HG03575 (cell line): ENCODE results near the gene SLC6A18.
"Not testable (repeated sequence)": the region's sequence is repeated elsewhere in the genome, so short reads cannot be mapped to it uniquely, and the experiment has no call there.

Source experiments
- ATAC-seq: cut with Tn5 transposase; IDR thresholded peaks from one replicate; pipeline ENCODE4 v1.9.1; 2021; ENCODE audit not compliant: unreplicated experiment, insufficient number of reproducible peaks, low FRiP score; ENCODE audit errors: extremely low read depth

SLC6A18 gene

GRCh38 chr5:1280177-1281037 lies 55.2 kb downstream of the SLC6A18 start:
- no peak for ATAC-seq

- ATAC-seq = no peak
Measured at GRCh38 chr5:1281038-1281882, 56.1 kb downstream of the SLC6A18 start.

GRCh38 chr5:1282131-1282992 lies 57.2 kb downstream of the SLC6A18 start:
- ATAC-seq = no peak

GRCh38 chr5:1282993-1283728 lies 58.0 kb downstream of the SLC6A18 start:
- not testable (repeated sequence) for ATAC-seq

GRCh38 chr5:1283729-1284041 lies 58.5 kb downstream of the SLC6A18 start:
- not testable (repeated sequence) for ATAC-seq

GRCh38 chr5:1284336-1284970 lies 59.3 kb downstream of the SLC6A18 start:
- ATAC-seq = not testable (repeated sequence)

- no peak for ATAC-seq
Measured at GRCh38 chr5:1285141-1285540, 60.0 kb downstream of the SLC6A18 start.

- ATAC-seq = no peak
Measured at GRCh38 chr5:1285883-1286291, 60.7 kb downstream of the SLC6A18 start.

- no peak for ATAC-seq
Measured at GRCh38 chr5:1288439-1289335, 63.5 kb downstream of the SLC6A18 start.

- not testable (repeated sequence) for ATAC-seq
Measured at GRCh38 chr5:1289559-1289958, 64.4 kb downstream of the SLC6A18 start.

- ATAC-seq = not testable (repeated sequence)
Measured at GRCh38 chr5:1290956-1291355, 65.8 kb downstream of the SLC6A18 start.

- no peak for ATAC-seq
Measured at GRCh38 chr5:1291611-1292080, 66.5 kb downstream of the SLC6A18 start.

- no peak for ATAC-seq
Measured at GRCh38 chr5:1292139-1292538, 67.0 kb downstream of the SLC6A18 start.

- ATAC-seq = no peak
Measured at GRCh38 chr5:1292846-1293415, 67.8 kb downstream of the SLC6A18 start.

- ATAC-seq = no peak
Measured at GRCh38 chr5:1293416-1294205, 68.4 kb downstream of the SLC6A18 start.

- no peak for ATAC-seq
Measured at GRCh38 chr5:1294206-1294834, 69.1 kb downstream of the SLC6A18 start.
